Stimulated activated CD4-positive, alpha-beta T cell treated with anti-CD3 and anti-CD28 coated beads, Interleukin-12 subunit alpha, Interleukin-12 subunit beta, amount 100 ng/mL, for 48 hours (primary cell): ENCODE data around the gene CXXC1.
"Not testable (repeated sequence)": the region's sequence is repeated elsewhere in the genome, so short reads cannot be mapped to it uniquely, and the experiment has no call there.

ENCODE experiments used
- DNase-seq, 3 donors: peaks; one replicate each; pipeline ENCODE4 v3.0.0-alpha.2; 2020; ENCODE audit warnings: low read depth in 2 of 3, low spot score in 1 of 3

The CXXC1 gene

GRCh38 chr18:50287441-50288347 is at the start of gene CXXC1:
TSS of gene CXXC1 (minus strand) at chr18:50287692. CDS start at chr18:50287589, 103 bp downstream.
- DNase-seq, result peak; percentile 90 to 96 (median 94)

GRCh38 chr18:50334546-50335152 is 47.2 kb upstream of the CXXC1 start:
- no peak for DNase-seq

GRCh38 chr18:50331691-50332090 is 44.2 kb upstream of the CXXC1 start:
- DNase-seq, result no peak

GRCh38 chr18:50330176-50330575 is 42.7 kb upstream of the CXXC1 start:
- DNase-seq, result no peak

GRCh38 chr18:50327983-50328382 is 40.5 kb upstream of the CXXC1 start:
- no peak for DNase-seq

- no peak for DNase-seq
These were observed 33.2 kb upstream of the CXXC1 start for GRCh38 chr18:50320719-50321118.

- no peak for DNase-seq
These were observed 27.8 kb upstream of the CXXC1 start for GRCh38 chr18:50315100-50315871.

- DNase-seq, result no peak
These were observed 26.5 kb upstream of the CXXC1 start for GRCh38 chr18:50313873-50314460.

GRCh38 chr18:50313031-50313607 is 25.6 kb upstream of the CXXC1 start:
- DNase-seq, result no peak

GRCh38 chr18:50312296-50313030 is 25.0 kb upstream of the CXXC1 start:
- no peak for DNase-seq

GRCh38 chr18:50311650-50312049 is 24.2 kb upstream of the CXXC1 start:
- no peak for DNase-seq

- DNase-seq, result no peak
These were observed 22.6 kb upstream of the CXXC1 start for GRCh38 chr18:50310080-50310479.

GRCh38 chr18:50308851-50309250 is 21.4 kb upstream of the CXXC1 start:
- DNase-seq, result not testable (repeated sequence)

- DNase-seq, result peak; percentile 78 to 86 (median 85)
These were observed 20.4 kb upstream of the CXXC1 start for GRCh38 chr18:50307738-50308470.

GRCh38 chr18:50307400-50307737 is 19.9 kb upstream of the CXXC1 start:
- no peak for DNase-seq

- no peak for DNase-seq
These were observed 19.5 kb upstream of the CXXC1 start for GRCh38 chr18:50306944-50307343.

GRCh38 chr18:50301074-50301473 is 13.6 kb upstream of the CXXC1 start:
- no peak for DNase-seq

GRCh38 chr18:50299626-50300388 is 12.3 kb upstream of the CXXC1 start:
- DNase-seq, result no peak
